ENCODE data around the gene ZNRF4.

ZNRF4 gene

DNA sequence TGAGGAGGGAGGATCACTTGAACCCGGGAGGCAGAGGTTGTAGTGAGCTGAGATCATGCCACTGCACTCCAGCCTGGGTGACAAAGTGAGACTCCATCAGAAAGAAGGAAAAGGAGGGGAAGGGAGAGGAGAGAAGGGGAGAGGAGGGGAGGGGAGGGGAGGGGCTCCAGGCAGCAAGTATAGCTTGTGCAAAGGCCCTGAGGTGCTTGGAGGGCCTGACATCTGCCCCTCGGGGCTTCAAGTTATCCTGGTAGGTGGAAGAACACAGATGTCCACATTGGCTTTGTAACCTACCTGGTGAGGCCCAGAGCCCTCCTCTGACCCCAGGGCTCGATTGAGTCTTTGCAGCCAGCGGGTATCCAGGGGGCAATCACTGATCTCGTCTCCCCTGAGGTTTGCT, 11.5 kb upstream of the ZNRF4 start:
- no peak for DNase-seq (ENCODE audit: low spot score)

DNA sequence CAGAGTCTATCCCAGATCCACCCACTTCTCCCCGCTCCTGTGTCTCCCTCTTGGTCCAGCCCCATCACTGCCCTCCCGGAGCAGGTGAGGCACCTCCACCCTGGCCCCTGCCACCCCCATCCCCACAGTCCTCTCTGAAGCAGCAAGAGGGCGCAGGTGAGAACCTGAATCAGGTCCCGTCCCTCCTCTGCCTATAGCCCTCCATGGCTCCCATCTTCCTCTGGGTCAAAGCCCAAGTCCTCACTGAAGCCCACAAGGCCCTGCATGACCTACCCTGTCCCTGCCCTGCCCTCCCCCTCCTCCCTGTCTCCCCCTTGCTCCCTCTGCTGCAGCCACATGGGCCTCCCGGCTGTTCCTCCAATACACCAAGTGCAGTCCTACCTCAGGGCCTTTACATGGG, 10.8 kb upstream of the ZNRF4 start:
- no peak for DNase-seq (ENCODE audit: low spot score)

DNA sequence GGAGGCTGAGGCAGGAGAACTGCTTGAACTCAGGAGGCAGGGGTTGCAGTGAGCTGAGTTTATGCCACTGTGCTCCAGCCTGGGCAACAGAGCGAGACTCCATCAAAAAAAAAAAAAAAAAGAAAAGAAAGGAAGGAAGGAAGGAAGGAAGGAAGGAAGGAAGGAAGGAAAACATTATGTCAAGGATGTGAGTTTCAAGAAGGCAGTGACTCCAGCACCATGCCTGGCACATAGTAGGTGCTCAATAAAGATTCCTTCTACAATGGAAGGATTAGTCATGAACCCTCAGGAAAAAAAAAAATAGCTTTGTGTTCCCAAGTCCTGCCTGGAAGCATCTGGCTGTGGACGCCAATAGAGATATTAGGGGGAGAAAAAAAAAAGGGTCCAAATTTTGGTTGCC, 10.1 kb upstream of the ZNRF4 start:
- DNase-seq (ENCODE audit: low spot score): no peak

DNA sequence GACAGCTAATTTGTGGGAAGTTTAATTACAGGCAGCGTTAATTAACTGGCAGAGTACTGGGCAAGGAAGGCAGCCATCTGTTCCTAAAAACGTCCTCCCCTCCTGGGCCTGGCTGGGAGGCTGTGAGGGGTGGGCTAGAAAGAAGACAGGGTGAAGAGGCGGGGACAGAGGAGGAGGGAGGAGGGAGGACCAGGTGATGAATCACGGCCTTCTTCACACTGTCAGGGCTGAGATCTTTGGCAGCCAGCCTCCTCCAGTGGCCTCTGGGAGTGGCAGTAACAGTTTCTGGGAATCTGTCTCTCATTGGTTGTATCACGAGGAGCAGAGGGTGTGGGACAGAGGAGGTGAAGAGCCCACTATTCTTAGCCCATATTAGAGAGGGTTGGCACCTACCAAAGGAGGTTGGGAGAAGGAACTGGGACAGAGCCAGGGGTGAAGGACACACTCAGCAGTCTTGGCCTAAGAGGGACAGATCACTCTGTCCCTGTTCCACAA, 9.6 kb upstream of the ZNRF4 start:
- DNase-seq (ENCODE audit: low spot score): no peak

DNA sequence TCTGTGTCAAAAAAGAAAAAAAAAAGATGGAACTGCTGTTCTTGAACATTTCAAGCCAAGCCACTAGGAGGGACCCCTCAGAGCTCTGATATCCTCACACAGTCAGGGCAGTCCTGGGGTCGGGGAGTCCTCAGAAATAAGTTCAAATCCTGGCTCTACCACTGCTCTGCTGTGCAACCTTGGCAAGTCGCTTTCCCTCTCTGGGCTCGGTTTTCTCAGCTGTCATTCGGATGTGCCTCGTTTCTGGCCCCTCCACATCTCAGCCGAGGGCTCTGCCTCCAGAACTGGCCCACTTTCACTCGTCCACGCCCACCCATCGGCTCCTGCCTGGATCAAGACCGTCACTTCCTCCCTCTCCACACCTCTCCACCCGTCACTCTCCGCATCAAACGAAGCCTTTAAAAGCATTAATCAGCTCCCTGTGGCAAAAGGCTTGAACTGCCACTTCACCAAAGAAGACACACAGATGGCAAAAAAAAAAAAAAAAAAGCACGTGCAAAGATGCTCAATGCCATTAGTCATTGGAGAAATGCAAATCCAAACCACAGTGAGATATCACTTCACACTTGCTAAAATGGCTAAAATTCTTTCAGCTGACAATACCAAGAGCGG, 7.4 kb upstream of the ZNRF4 start:
- DNase-seq (ENCODE audit: low spot score): no peak

- no peak for DNase-seq (ENCODE audit: low spot score)
Observed at GRCh38 chr19:5448374-5448773, 6.8 kb upstream of the ZNRF4 start.

- no peak for DNase-seq (ENCODE audit: low spot score)
Observed at GRCh38 chr19:5450482-5451126, 4.6 kb upstream of the ZNRF4 start.

GRCh38 chr19:5451494-5451893, 3.7 kb upstream of the ZNRF4 start:
- peak; percentile 31 for DNase-seq (ENCODE audit: low spot score)

GRCh38 chr19:5452594-5453565, 2.3 kb upstream of the ZNRF4 start:
- no peak for DNase-seq (ENCODE audit: low spot score)

DNA sequence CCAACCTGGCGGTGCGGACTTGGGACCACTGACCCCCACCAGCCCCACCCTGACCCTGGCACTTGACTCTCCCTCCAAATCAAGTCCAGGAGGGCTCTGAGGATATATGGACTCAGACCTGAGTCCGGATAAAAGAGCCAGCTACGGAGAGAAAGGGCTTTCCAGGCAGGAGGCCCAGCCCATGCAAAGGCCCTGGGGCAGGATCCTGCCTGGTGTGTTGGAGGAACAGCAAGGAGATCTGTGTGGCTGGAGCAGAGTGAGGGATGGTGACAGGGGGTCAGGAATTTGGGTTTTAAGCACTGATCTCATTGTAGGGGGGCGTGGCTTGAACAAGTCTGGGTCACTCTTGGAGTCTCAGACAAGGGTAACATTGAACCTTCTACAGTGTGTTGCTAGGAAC, 474 bp upstream of the ZNRF4 start:
- no peak for DNase-seq (ENCODE audit: low spot score)

DNA sequence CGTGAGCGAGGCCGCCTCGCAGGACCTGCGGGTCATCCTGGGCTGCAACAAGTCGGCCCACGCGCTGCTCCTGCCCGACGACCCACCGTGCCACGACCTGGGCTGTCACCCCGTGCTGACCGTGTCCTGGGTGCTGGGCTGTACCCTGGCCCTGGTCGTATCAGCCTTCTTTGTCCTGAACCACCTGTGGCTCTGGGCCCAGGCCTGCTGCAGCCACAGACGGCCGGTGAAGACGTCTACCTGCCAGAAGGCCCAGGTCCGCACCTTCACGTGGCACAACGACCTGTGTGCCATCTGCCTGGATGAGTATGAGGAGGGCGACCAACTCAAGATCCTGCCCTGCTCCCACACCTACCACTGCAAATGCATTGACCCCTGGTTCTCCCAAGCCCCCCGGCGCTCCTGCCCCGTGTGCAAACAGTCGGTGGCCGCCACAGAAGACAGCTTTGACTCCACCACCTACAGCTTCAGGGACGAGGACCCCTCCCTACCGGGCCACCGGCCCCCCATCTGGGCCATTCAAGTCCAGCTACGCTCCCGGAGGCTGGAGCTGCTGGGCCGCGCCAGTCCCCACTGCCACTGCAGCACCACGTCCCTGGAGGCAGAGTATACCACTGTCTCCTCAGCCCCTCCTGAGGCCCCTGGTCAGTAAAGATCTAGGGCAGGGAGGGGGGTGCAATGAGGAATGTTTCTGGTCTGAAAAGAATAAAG, 1.1 kb downstream of the ZNRF4 start:
- DNase-seq (ENCODE audit: low spot score): no peak

DNA sequence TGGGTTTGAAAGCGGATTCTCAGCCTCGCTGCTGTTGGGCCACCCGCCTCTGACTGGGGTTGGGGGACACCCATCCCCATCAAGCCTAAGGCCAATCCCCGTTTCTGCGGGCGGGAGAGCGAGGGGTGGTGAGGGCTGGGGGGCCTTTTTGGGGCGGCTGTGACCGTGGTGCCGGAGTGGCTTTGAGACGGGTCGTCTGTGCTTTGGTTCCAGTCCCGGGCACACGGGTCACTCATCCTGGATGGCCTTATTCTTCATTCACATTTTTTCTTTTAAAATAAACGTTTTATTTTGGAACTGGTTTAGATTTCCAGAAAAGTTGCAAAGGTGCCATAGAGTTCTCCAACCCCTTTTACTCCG, 1.6 kb downstream of the ZNRF4 start:
- no peak for DNase-seq (ENCODE audit: low spot score)

- no peak for DNase-seq (ENCODE audit: low spot score)
Observed at GRCh38 chr19:5457709-5458108, 2.5 kb downstream of the ZNRF4 start.

DNA sequence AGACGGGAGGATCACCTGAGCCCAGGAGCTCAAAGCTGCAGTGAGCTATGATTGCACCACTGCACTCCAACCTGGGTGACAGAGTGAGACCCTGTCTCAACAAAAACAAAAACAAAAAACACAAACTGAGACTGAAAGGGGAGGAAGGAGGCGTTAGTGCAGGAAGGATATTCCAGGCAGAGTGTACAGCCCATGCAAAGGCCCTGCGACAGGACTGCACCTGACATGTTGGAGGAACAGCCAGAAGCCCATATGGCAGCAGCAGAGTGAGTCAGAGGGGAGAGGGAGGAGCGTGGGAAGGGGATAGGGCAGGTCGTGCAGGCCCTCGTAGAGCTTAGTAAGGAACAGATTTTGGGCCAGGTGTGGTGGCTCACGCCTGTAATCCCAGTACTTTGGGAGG, 3.2 kb downstream of the ZNRF4 start:
- DNase-seq (ENCODE audit: low spot score): no peak

DNA sequence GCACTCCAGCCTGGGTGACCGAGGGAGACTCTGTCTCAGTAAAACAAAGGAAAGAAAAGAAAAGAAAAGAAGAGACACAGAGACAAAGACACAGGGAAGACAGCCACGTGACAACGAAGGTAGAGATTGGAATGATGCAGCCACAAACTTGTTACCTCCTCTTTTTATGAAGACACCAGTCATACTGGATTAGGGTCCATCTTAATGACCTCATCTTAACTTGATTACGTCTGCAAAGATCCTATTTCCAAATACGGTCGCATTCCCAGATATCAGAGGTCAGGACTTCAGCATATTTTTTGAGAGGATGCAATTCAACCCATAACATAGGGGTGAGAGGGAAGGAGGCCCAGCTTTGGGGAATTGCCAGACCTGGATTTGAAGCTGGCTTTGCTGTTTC, 4.1 kb downstream of the ZNRF4 start:
- no peak for DNase-seq (ENCODE audit: low spot score)

DNA sequence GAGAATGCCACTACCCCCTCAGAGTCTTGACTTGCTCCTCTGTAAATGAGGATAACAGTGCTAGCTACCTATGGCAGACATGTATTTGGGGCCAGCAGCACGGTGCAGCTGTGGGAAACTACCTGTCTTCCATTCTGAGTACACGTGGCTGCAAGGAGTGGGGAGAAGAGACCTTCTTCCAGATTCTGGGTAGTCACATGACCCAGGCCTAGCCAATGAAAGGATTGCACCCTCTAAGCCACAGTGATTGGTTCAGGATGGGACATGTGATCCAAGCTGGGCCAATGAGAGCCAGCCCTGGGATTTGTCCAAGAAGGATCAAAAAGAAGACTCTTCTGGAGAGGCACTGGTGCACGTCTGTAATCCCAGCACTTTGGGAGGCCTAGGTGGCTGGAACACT, 5.5 kb downstream of the ZNRF4 start:
- DNase-seq (ENCODE audit: low spot score): no peak

DNA sequence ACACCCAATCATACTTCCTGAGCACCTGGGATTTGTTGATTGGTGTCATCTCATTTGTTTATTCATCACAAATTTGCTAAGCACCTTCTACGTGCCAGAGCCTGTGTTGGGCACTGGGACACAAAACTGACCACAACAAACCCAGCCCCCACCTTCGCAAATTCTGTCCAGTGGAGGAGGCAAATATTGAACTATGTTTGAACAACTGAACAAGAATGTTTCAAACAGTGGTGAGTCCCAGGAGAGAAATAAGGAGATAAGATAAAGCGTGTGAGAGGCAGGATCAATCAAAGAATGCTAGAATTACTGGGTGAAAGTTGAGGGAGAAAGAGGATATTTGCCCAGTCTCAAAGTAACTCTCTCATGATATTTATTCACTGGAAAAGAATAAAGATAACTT, 8.7 kb downstream of the ZNRF4 start:
- no peak for DNase-seq (ENCODE audit: low spot score)

GRCh38 chr19:5466072-5466471, 10.9 kb downstream of the ZNRF4 start:
- DNase-seq (ENCODE audit: low spot score): no peak

GRCh38 chr19:5466814-5467291, 11.6 kb downstream of the ZNRF4 start:
- DNase-seq (ENCODE audit: low spot score): no peak

DNA sequence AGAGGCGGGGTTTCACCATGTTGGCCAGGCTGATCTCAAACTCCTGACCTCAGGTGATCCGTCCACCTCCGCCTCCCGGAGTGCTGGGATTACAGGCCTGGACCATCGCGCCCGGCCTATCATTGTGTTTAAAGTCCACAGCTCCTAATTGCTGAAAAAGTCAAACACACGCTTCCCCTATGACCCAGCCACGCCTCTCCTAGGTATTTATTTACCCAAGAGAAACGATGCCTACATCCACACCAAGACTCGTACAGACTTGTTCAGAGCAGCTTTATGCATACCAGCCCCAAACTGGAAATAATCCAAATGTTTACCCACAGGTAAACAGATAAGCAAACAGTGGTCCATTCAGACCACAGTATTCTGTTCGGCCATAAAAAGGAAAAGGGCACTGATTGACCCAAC, 15.1 kb downstream of the ZNRF4 start:
- DNase-seq (ENCODE audit: low spot score): no peak

GRCh38 chr19:5472286-5472685, 17.1 kb downstream of the ZNRF4 start:
- DNase-seq (ENCODE audit: low spot score): no peak

- DNase-seq (ENCODE audit: low spot score): no peak
Observed at GRCh38 chr19:5473646-5474045, 18.4 kb downstream of the ZNRF4 start.

Measured in globus pallidus (tissue), 1 donor.